ENCODE results near the gene SIRT3. TPM values are rescaled to one million over a fixed set of nuclear protein-coding genes. Genes with fewer than 3 reads are reported as not detected.

Gene SIRT3
- total RNA-seq, 2 donors from 2014 or later = 17.1 to 17.5 TPM

GRCh38 chr11:212150-213100 lies 23.7 kb downstream of the SIRT3 start:
- Mint-ChIP-seq H3K36me3 (ENCODE audit: low read depth) (peaks cover 6% of the 10 kb centered on the region), H3K27me3 (no peaks in the 10 kb centered on the region), H3K27ac (no peak overlapping the region), H3K4me3 (no peak overlapping the region), H3K4me1 (peaks cover 9% of the 10 kb centered on the region)
- H3K9me3 ChIP-seq (ENCODE audit: control insufficient read depth, low read length, poor library complexity, severe bottlenecking) = no peaks in the 10 kb centered on the region
- ATAC-seq (no peak), DNase-seq (no peak)

GRCh38 chr11:211741-212140 lies 24.4 kb downstream of the SIRT3 start:
- Mint-ChIP-seq H3K27me3 (no peaks in the 10 kb centered on the region), H3K4me1 (peaks cover 10% of the 10 kb centered on the region), H3K36me3 (ENCODE audit: low read depth) (peaks cover 6% of the 10 kb centered on the region), H3K27ac (peak overlapping the region; percentile 21), H3K4me3 (no peak overlapping the region)
- ATAC-seq = no peak
- H3K9me3 ChIP-seq (ENCODE audit: control insufficient read depth, low read length, poor library complexity, severe bottlenecking) = no peaks in the 10 kb centered on the region
- no peak for DNase-seq

DNA sequence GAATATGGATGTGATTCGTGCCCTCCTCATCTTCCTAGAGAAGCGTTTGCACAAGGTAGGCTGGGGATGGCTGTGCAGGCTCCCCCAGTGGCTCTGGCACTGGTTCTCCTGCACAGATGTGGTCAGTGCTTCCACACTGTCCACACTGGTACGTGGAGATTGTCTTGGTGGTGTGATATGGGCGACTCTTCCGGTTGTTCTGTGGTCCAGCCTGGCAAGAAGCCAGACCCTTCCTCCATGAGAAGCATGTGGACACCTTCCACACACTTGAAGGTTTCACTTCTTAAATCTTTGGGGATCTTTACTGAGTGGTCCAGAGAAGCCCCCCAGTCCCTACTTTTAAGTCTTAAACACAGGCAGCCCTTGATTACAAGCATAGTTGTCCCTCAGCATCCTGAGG lies 24.8 kb downstream of the SIRT3 start:
- Mint-ChIP-seq H3K27me3 (no peaks in the 10 kb centered on the region), H3K36me3 (ENCODE audit: low read depth) (peaks cover 6% of the 10 kb centered on the region), H3K27ac (peak overlapping the region; percentile 21), H3K4me1 (peaks cover 13% of the 10 kb centered on the region), H3K4me3 (no peak overlapping the region)
- no peaks in the 10 kb centered on the region for H3K9me3 ChIP-seq (ENCODE audit: control insufficient read depth, low read length, poor library complexity, severe bottlenecking)
- DNase-seq (no peak), ATAC-seq (no peak)

- no peaks in the 10 kb centered on the region for H3K9me3 ChIP-seq (ENCODE audit: control insufficient read depth, low read length, poor library complexity, severe bottlenecking)
- ATAC-seq (no peak), DNase-seq (no peak)
- Mint-ChIP-seq H3K4me1 (peaks cover 18% of the 10 kb centered on the region), H3K27me3 (no peaks in the 10 kb centered on the region), H3K27ac (peak overlapping the region; percentile 97), H3K4me3 (no peak overlapping the region), H3K36me3 (ENCODE audit: low read depth) (peaks cover 6% of the 10 kb centered on the region)
Measured at GRCh38 chr11:210803-211180, 25.4 kb downstream of the SIRT3 start.

DNA sequence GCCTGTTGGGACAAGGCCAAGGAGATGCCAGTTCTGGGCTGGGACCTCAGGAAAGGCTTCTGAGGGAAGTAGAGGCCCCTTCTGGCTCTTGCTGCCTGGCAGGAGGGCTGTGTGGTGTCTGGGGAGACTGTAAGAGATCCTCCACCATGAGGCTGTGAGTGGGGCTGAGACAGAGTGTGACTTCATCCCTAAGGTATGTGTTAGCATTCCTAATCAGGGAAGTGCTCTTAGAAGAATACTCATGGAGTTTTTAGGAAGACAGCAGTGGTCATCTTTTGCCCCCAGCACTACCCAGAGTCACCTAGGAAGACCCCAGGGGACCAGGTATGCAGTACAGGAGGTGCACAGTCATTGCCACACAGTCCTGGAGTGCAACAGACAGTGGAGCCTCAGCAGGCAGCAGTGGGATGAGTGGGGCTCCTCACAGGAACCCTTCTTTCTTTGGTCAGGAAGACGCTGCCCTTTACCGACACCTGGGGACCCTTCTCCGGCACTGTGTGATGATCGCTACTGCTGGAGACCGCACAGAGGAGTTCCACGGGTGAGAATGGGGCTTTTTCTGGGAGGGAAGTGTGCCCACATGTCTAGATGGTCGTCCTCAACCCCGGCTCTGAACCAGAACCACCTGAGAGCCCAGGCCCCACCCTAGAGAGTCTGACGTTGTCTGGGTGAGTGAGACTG lies 25.9 kb downstream of the SIRT3 start:
- no peaks in the 10 kb centered on the region for H3K9me3 ChIP-seq (ENCODE audit: control insufficient read depth, low read length, poor library complexity, severe bottlenecking)
- Mint-ChIP-seq H3K27ac (peak overlapping the region; percentile 97), H3K36me3 (ENCODE audit: low read depth) (peaks cover 6% of the 10 kb centered on the region), H3K27me3 (no peaks in the 10 kb centered on the region), H3K4me1 (peaks cover 18% of the 10 kb centered on the region), H3K4me3 (peak overlapping the region; percentile 98)
- DNase-seq = no peak
- no peak for ATAC-seq

DNA sequence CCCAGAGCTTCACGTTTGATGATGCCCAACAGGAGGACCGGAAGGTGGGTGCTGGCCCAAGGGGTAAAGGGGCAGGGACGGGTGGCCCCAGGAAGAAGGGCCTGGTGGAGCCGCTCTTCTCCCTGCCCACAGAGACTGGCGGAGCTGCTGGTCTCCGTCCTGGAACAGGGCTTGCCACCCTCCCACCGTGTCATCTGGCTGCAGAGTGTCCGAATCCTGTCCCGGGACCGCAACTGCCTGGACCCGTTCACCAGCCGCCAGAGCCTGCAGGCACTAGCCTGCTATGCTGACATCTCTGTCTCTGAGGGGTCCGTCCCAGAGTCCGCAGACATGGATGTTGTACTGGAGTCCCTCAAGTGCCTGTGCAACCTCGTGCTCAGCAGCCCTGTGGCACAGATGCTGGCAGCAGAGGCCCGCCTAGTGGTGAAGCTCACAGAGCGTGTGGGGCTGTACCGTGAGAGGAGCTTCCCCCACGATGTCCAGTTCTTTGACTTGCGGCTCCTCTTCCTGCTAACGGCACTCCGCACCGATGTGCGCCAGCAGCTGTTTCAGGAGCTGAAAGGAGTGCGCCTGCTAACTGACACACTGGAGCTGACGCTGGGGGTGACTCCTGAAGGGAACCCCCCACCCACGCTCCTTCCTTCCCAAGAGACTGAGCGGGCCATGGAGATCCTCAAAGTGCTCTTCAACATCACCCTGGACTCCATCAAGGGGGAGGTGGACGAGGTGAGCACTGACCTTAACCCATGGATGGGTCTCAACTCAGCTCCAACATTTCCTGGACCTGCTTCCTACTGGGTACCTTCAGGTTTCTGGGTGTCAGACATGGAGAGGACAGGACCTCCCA lies 26.6 kb downstream of the SIRT3 start:
- Mint-ChIP-seq H3K27ac (peak overlapping the region; percentile 97), H3K27me3 (no peaks in the 10 kb centered on the region), H3K4me1 (peaks cover 18% of the 10 kb centered on the region), H3K36me3 (ENCODE audit: low read depth) (peaks cover 6% of the 10 kb centered on the region), H3K4me3 (peak overlapping the region; percentile 98)
- DNase-seq (no peak), ATAC-seq (no peak)
- no peaks in the 10 kb centered on the region for H3K9me3 ChIP-seq (ENCODE audit: control insufficient read depth, low read length, poor library complexity, severe bottlenecking)

- H3K36me3 Mint-ChIP-seq (ENCODE audit: low read depth) = peaks cover 6% of the 10 kb centered on the region
- no peak for DNase-seq
- no peak for ATAC-seq
- H3K4me1 Mint-ChIP-seq = peaks cover 20% of the 10 kb centered on the region
- H3K27me3 Mint-ChIP-seq = no peaks in the 10 kb centered on the region
- H3K4me3 Mint-ChIP-seq = peak overlapping the region; percentile 98
- peak overlapping the region; percentile 97 for H3K27ac Mint-ChIP-seq
- H3K9me3 ChIP-seq (ENCODE audit: control insufficient read depth, low read length, poor library complexity, severe bottlenecking) = no peaks in the 10 kb centered on the region
Measured at GRCh38 chr11:208917-209260, 27.3 kb downstream of the SIRT3 start.

GRCh38 chr11:208181-208916 lies 27.8 kb downstream of the SIRT3 start:
- Mint-ChIP-seq H3K4me1 (peaks cover 25% of the 10 kb centered on the region), H3K27ac (peak overlapping the region; percentile 97), H3K36me3 (ENCODE audit: low read depth) (peaks cover 8% of the 10 kb centered on the region), H3K27me3 (no peaks in the 10 kb centered on the region), H3K4me3 (peak overlapping the region; percentile 98)
- peak; percentile 69 for ATAC-seq
- DNase-seq = peak; percentile 78 to 83 (median 81)
- H3K9me3 ChIP-seq (ENCODE audit: control insufficient read depth, low read length, poor library complexity, severe bottlenecking) = no peaks in the 10 kb centered on the region

GRCh38 chr11:207863-208180 lies 28.3 kb downstream of the SIRT3 start:
- H3K27ac Mint-ChIP-seq = peak overlapping the region; percentile 97
- peaks cover 31% of the 10 kb centered on the region for H3K4me1 Mint-ChIP-seq
- H3K9me3 ChIP-seq (ENCODE audit: control insufficient read depth, low read length, poor library complexity, severe bottlenecking) = no peaks in the 10 kb centered on the region
- peak overlapping the region; percentile 98 for H3K4me3 Mint-ChIP-seq
- peak; percentile 30 for ATAC-seq
- H3K36me3 Mint-ChIP-seq (ENCODE audit: low read depth) = peaks cover 5% of the 10 kb centered on the region
- peak in 1 of 3 donors; percentile 29 for DNase-seq
- H3K27me3 Mint-ChIP-seq = no peaks in the 10 kb centered on the region

DNA sequence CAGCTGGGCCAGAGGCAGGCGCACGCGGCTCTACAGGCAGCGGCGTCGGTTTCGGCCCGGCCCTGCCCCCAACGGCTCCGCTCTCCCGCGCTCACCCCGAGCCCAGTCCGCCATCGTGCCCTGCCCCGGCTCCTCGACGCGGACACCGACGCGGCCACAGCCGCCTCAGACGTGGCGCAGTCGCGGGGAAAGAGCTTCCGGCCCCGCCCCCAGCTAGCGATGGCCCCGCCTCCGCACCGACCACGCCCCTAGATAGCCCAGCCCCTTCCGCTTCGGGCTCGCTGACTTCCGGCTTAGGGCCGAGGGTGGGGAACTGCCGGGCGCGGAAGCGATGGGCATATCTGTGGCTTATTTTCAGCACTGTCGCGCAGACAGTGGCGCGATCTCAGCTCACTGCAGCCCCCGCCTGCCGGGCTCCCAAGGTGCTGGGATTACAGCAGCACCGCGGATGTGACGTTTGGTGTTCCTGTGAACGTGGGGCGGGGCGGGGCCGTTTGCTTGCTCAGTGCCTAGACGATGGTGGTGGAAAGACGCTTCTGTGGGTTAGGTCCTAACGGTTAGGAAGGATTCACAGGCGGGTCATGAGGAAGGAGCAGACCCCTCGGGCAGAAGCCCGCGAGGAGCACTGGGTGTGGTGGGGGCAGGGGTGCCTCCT lies 28.8 kb downstream of the SIRT3 start, which contains the start of the genes BET1L and RIC8A:
Gene BET1L, minus strand, starts transcription at position 192 of the 655 bp plus-strand sequence. Its CDS starts 78 bp downstream, at position 114.
Gene RIC8A, plus strand, starts transcription at position 501 of the 655 bp plus-strand sequence. CDS start 1,147 bp downstream, outside the sequence.
- H3K36me3 Mint-ChIP-seq (ENCODE audit: low read depth) = peaks cover 5% of the 10 kb centered on the region
- DNase-seq = peak; percentile 93 to 97 (median 93)

DNA sequence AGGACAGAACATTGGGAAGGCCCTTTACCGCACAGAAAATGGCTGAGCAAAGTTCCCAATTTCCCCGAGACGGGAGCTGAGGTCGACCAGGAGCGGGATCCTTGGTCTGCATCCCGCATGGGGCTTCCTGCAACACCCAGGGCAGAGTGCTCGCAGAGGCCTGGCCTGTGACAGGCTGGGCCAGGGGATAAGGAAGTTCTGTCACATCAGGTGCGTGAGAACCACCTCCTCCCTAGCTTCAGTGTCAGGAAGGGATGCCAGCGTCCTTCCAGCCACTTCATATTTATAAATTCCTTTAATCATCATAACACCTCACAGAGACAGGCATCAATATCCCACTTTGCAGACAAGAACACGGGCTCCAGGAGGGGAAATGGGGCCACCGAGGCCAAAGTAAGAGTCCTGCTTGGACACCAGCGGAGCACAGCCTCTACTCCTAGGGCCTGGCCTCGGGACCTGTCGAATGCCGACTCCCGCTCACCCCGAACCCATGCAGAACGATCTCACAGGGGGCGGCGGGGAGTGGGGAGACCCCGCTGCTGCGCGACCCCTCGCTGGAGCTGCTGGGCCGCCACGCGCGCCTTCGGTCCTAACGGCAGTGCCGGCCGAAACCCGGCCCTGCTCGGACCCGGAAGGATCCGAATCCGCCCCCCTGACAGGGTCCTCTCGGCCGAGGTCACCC lies 29.5 kb downstream of the SIRT3 start:
- DNase-seq = no peak
- no peaks in the 10 kb centered on the region for H3K27me3 Mint-ChIP-seq
- ATAC-seq = no peak
- no peaks in the 10 kb centered on the region for H3K9me3 ChIP-seq (ENCODE audit: control insufficient read depth, low read length, poor library complexity, severe bottlenecking)
- peaks cover 5% of the 10 kb centered on the region for H3K36me3 Mint-ChIP-seq (ENCODE audit: low read depth)
- peak overlapping the region; percentile 98 for H3K4me3 Mint-ChIP-seq
- peak overlapping the region; percentile 97 for H3K27ac Mint-ChIP-seq
- peaks cover 40% of the 10 kb centered on the region for H3K4me1 Mint-ChIP-seq

More for the DNA sequence above, 28.8 kb downstream of the SIRT3 start, which contains the start of the genes BET1L and RIC8A:
- Mint-ChIP-seq H3K27me3 (no peaks in the 10 kb centered on the region), H3K4me1 (peaks cover 34% of the 10 kb centered on the region), H3K27ac (peak within 1 kb of the TSS; percentile 97), H3K4me3 (peak within 1 kb of the TSS; percentile 98)
- peak; percentile 86 for ATAC-seq
- H3K9me3 ChIP-seq (ENCODE audit: control insufficient read depth, low read length, poor library complexity, severe bottlenecking) = no peaks in the 10 kb centered on the region
